ENCODE data around the gene ARHGEF16.

ARHGEF16 gene

DNA sequence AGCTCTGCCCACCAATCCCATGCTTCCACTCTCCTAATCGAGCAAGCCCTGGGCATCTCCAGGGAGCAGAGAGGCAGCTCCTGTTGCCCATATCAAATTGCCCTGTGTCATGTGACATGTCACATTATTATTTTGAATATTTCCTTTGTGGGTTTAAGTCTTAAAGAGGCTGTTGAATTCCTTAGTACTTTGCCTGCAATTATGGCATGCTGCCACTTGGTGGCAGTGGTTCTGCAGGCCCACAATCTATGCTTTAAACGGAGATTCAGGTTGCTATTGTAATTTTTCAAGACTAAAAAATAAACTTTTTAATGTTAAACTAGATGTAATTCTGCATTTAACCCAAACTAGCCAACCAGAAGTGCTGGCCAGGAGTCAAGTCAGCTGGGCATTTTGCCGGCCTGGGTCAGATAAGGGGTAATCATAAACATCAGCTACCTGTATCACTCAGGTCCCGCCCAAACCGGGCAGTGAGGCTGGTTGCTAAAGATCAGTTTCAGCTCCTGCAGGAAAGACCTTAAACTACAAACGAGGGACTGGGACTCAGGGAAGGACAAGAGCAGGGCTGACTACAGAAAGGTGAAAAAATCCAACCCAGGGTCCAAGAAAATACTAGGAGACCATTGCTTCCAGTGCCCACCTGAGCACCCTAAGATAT is 37.3 kb upstream of the ARHGEF16 start:
- H3K27ac ChIP-seq, result no peak overlapping the region
- TF ChIP-seq, protein P1, sequence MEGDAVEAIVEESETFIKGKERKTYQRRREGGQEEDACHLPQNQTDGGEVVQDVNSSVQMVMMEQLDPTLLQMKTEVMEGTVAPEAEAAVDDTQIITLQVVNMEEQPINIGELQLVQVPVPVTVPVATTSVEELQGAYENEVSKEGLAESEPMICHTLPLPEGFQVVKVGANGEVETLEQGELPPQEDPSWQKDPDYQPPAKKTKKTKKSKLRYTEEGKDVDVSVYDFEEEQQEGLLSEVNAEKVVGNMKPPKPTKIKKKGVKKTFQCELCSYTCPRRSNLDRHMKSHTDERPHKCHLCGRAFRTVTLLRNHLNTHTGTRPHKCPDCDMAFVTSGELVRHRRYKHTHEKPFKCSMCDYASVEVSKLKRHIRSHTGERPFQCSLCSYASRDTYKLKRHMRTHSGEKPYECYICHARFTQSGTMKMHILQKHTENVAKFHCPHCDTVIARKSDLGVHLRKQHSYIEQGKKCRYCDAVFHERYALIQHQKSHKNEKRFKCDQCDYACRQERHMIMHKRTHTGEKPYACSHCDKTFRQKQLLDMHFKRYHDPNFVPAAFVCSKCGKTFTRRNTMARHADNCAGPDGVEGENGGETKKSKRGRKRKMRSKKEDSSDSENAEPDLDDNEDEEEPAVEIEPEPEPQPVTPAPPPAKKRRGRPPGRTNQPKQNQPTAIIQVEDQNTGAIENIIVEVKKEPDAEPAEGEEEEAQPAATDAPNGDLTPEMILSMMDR (conservative IDR thresholded peaks at IDR 0.05), result peak; percentile 61

DNA sequence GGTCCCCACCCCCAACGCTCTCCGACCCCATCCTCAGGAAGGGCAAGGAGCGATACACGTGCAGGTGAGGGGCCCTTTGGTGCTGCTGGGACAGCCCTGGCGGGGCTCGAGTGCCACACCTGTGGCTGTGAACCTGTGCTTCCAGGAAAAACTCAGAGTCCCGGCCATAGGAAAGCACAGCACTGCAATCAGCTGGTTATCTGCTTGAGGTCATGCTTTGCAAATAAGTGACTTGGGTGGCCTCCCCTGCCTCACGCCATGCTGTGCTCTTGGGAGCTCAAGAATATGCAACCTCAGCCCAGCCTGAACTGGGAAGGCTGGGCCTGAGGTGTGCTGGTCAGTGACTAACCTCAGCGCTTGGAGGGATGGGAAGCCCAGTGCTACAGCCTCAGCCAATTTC is 36.5 kb upstream of the ARHGEF16 start:
- TF ChIP-seq, protein P1 (conservative IDR thresholded peaks at IDR 0.05), result no peak
- H3K27ac ChIP-seq, result no peak overlapping the region

DNA sequence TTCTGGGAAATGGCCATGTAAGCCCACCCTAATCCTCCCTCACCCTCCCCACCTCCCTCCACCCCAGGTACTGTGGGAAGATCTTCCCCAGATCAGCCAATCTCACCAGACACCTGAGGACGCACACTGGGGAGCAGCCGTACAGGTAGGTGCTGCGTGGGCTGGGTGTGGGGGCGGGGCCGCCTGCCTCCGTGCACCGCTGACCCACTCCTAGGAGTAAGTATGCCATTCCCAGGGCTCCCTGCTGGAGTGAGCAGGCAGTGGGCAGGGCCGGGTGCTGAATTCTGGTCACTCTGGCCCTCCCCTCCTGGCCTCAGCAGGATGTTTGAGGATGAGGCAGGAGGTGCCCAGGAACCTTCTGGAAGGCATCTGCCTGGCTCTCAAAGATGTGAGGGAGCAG is 35.9 kb upstream of the ARHGEF16 start:
- no peak overlapping the region for H3K27ac ChIP-seq
- TF ChIP-seq, protein P1 (conservative IDR thresholded peaks at IDR 0.05), result no peak

DNA sequence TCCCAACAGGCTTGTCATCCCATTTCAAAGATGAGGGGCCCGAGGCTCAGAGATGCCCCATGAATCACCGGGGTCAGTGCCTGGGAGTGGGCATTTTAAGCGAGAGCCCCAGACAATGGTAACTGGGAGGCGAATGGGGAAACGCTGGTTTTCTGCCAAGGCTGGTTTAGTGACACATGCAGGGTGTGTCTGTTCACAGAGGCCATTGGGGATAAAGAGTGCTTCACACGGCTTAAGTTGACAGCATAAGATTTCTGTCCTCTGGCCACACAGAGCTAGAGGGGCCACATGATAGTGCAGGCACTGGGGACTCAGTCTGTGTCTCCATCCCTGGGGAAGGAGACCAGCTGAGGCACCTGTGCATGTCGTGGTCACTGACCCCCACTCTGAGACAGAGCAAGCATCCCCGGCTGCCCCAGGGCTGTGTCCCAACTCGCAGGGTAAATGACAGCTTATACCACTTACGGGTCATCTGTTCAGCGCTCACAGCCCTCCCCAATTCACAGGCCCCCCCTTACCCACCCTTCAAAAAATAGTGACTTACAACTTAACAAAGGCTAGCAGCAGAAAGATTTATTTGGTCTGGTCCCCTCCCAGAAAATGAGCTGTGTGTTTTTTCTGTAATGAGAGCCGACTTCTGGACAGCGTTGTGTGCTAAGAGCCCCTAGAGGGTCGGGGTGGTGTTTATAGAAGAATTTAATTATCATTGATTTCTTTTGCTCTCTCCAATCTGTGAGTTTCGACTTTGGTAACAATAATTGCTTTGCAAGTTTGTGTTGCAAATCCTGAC is 34.9 kb upstream of the ARHGEF16 start:
- no peak overlapping the region for H3K27ac ChIP-seq
- TF ChIP-seq, protein P1 (conservative IDR thresholded peaks at IDR 0.05), result no peak

DNA sequence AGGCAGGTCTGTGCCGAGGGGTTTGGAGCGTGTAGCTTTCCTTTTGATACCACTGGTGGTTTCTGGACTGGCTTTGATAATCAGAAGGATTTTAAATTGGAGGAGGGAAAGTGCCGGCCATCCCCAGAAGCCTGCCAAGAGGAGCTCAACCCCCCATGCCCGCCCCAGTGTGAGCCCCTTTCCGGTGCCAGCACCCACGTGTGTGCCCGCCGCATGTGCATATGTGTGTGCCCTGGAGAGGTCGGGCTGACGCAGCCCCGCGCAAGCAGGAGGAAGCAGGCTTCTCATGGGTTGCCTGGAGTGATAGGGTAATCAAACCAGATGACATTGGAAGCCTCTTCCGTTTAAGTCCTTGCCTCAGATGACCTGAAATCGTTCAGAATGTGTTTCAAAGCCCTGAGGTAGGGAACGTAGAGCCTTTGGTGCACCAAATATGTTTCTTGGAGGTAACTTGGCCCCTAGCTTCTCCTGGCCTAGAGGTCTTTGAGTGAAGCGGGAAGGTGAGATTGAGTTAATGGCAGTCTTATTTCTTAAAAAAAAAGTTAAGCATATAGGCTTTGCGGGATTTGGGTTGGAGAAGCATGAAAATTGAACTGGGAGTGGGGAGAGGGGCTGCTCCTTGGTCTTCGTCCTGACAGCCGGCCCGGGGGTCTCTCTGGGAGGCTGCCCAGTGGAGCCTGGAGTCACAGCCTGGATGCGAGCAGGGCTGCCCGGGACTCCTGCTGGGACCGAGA is 34.1 kb upstream of the ARHGEF16 start:
- no peak overlapping the region for H3K27ac ChIP-seq
- TF ChIP-seq, protein P1 (conservative IDR thresholded peaks at IDR 0.05), result no peak

DNA sequence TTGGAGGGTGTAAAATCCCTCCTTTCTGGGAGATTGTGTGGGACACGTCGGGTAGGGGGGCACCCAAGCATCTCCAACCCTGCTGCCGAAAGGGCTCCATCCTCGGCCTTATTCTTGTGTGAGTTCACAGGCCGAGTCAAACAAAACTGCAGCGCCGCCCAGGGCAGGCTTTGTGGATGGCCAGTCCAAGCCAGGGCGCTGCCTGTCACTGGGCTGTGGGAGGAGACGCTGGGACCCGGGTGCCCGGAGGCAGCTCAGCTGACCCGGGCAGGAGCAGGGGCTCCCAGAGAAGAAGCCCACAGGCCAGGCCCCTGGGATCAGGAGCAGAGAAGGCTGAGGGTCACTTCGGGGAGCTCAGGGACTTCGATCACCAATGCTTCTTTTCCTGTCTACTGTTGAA is 31.8 kb upstream of the ARHGEF16 start:
- TF ChIP-seq, protein P1 (conservative IDR thresholded peaks at IDR 0.05), result no peak
- no peak overlapping the region for H3K27ac ChIP-seq

DNA sequence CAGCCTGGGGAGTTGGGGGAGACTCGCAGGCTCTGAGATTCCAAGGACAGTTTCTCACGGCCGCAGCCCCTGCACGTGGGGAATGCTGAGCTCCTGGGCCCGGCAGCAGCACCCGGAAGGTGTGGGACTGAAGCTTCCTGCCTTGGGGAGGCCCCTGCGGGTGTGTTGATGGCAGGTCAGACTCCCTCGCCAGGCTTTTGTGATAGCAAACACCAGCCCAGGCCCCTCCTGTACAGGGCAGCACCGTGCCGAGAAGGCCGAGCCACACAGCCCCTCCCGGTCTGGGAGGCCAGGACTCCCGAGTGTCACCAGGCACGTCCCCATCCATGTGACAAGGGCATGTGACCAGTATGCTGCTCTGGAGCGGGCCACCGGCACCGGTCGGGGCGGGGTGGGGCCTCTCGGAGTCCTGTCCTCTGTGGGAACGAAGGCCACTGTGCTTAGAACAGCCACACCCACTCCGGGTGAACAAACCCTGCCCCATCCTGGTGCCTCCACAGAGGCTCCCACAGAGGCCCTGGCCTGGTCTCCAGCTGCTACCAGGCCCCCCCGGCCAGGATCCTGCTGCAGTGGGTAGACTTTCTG is 31.1 kb upstream of the ARHGEF16 start:
- TF ChIP-seq, protein P1 (conservative IDR thresholded peaks at IDR 0.05), result no peak
- H3K27ac ChIP-seq, result no peak overlapping the region
